ENCODE data around the gene SLIT3.

SLIT3 gene

DNA sequence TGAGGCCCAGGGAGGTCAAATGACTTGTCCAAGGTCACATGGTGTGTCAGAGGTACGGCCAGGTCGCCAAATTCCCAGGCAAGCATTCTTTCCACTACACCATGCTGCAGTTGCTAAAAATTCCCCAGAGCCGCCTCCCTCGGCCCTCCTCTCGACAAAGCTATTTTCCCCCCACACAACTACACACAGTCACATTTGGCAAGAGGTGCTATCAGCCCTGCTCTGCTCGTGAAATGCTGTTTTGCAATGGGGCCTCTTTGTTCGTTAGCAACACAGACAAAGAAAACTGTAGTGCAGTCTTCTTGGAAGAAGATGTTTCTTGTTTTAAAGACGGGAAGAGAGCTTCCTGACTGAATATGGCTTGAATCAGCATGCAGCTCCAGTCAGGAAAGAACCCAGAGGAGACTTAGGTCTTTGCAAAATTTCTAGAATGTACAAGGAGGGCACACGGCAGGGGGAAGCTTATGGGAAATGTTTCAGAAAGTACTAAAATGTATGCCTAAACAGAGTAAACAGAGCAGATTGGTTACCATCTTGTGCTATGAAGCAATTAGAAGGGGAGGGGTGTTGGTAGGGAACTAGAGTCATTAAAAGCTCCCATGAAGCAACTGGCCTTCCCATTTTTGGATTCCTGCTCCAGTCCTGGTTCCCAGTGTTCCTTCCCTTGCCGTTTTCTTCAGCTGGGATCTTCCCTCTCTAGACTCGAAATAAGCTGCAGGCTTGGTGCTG lies 14.2 kb downstream of the SLIT3 start:
- DNase-seq (ENCODE audit: low read depth in 1 of 2, low spot score in 1 of 2): no peak
- TF ChIP-seq GABPA (IDR thresholded peaks at IDR 0.05; ENCODE audit: low read depth) (no peak), REST (IDR thresholded peaks at IDR 0.05; ENCODE audit: insufficient replicate concordance, low read depth) (no peak), CTCF (IDR thresholded peaks at IDR 0.05; ENCODE audit: insufficient read depth, low read length) (no peak), POLR2AphosphoS5 (IDR thresholded peaks at IDR 0.05; ENCODE audit: low read depth) (no peak), SPI1 (IDR thresholded peaks at IDR 0.05; ENCODE audit: borderline replicate concordance, low read depth) (no peak)
- Histone ChIP-seq H3K27me3 (ENCODE audit: insufficient read depth, poor library complexity, severe bottlenecking) (no peaks in the 10 kb centered on the region), H3K27ac (replicated peaks) (no peak overlapping the region), H3K4me3 (replicated peaks; ENCODE audit: insufficient read depth, low read length) (no peak overlapping the region)

- DNase-seq (ENCODE audit: low read depth in 1 of 2, low spot score in 1 of 2): no peak
- no peak overlapping the region for H3K4me3 ChIP-seq (replicated peaks; ENCODE audit: insufficient read depth, low read length)
- no peaks in the 10 kb centered on the region for H3K27me3 ChIP-seq (ENCODE audit: insufficient read depth, poor library complexity, severe bottlenecking)
- TF ChIP-seq CTCF (IDR thresholded peaks at IDR 0.05; ENCODE audit: insufficient read depth, low read length) (no peak), REST (IDR thresholded peaks at IDR 0.05; ENCODE audit: insufficient replicate concordance, low read depth) (no peak), POLR2AphosphoS5 (IDR thresholded peaks at IDR 0.05; ENCODE audit: low read depth) (no peak), GABPA (IDR thresholded peaks at IDR 0.05; ENCODE audit: low read depth) (no peak), SPI1 (IDR thresholded peaks at IDR 0.05; ENCODE audit: borderline replicate concordance, low read depth) (no peak)
- no peak overlapping the region for H3K27ac ChIP-seq (replicated peaks)
These were observed 17.1 kb downstream of the SLIT3 start for GRCh38 chr5:169283887-169284286.

GRCh38 chr5:169281625-169282024 lies 19.3 kb downstream of the SLIT3 start:
- DNase-seq (ENCODE audit: low read depth in 1 of 2, low spot score in 1 of 2): no peak
- TF ChIP-seq SPI1 (IDR thresholded peaks at IDR 0.05; ENCODE audit: borderline replicate concordance, low read depth) (no peak), CTCF (IDR thresholded peaks at IDR 0.05; ENCODE audit: insufficient read depth, low read length) (no peak), POLR2AphosphoS5 (IDR thresholded peaks at IDR 0.05; ENCODE audit: low read depth) (no peak), REST (IDR thresholded peaks at IDR 0.05; ENCODE audit: insufficient replicate concordance, low read depth) (no peak), GABPA (IDR thresholded peaks at IDR 0.05; ENCODE audit: low read depth) (no peak)
- H3K27me3 ChIP-seq (ENCODE audit: insufficient read depth, poor library complexity, severe bottlenecking): no peaks in the 10 kb centered on the region
- no peak overlapping the region for H3K4me3 ChIP-seq (replicated peaks; ENCODE audit: insufficient read depth, low read length)
- no peak overlapping the region for H3K27ac ChIP-seq (replicated peaks)
